H9 (cell line): ENCODE data around the gene AADAT. TPM values are rescaled to one million over a fixed set of nuclear protein-coding genes. Genes with fewer than 3 reads are reported as not detected.

Source experiments
- DNase-seq: peaks from one replicate; pipeline ENCODE4 v3.0.0-alpha.2; 2017
- H2AFZ ChIP-seq: one replicate; pipeline ENCODE4 v1.6.1; 2013; ENCODE audit warnings: mild to moderate bottlenecking, low read length, control low read depth, moderate library complexity
- H2AK5ac ChIP-seq: 2 replicates; pipeline ENCODE4 v1.6.1; 2013; ENCODE audit warnings: low read length, control low read depth, mixed read lengths; ENCODE audit not compliant: insufficient read length
- H2BK120ac ChIP-seq: one replicate; pipeline ENCODE4 v1.6.1; 2013; ENCODE audit warnings: low read depth, mild to moderate bottlenecking, low read length, control low read depth, inconsistent platforms; ENCODE audit not compliant: poor library complexity, severe bottlenecking
- H2BK12ac ChIP-seq: 2 replicates; pipeline ENCODE4 v1.6.1; 2013; ENCODE audit warnings: low read length, control low read depth, mixed read lengths, low read depth; ENCODE audit not compliant: insufficient read length
- H2BK15ac ChIP-seq: 2 replicates; pipeline ENCODE4 v1.6.1; 2013; ENCODE audit warnings: low read depth, low read length, control low read depth
- H2BK20ac ChIP-seq: one replicate; pipeline ENCODE4 v1.6.1; 2013; ENCODE audit warnings: low read depth, mild to moderate bottlenecking, low read length, control low read depth, inconsistent platforms; ENCODE audit not compliant: poor library complexity, severe bottlenecking
- H2BK5ac ChIP-seq: 2 replicates; pipeline ENCODE4 v1.6.1; 2013; ENCODE audit warnings: low read length, control low read depth, mixed read lengths; ENCODE audit not compliant: insufficient read length
- H3K14ac ChIP-seq: 2 replicates; pipeline ENCODE4 v1.6.1; 2013; ENCODE audit warnings: low read length, control low read depth; ENCODE audit not compliant: insufficient read depth
- H3K18ac ChIP-seq: 2 replicates; pipeline ENCODE4 v1.6.1; 2013; ENCODE audit warnings: low read depth, mild to moderate bottlenecking, mixed read lengths, low read length, control low read depth; ENCODE audit not compliant: insufficient read length
- H3K23ac ChIP-seq: 2 replicates; pipeline ENCODE4 v1.6.1; 2013; ENCODE audit warnings: low read length, control low read depth, mixed read lengths, low read depth; ENCODE audit not compliant: insufficient read length
- H3K23me2 ChIP-seq: 2 replicates; pipeline ENCODE4 v1.6.1; 2013; ENCODE audit warnings: low read depth, mild to moderate bottlenecking, mixed read lengths, low read length, control low read depth; ENCODE audit not compliant: insufficient read length, poor library complexity, severe bottlenecking
- H3K27ac ChIP-seq: 2 replicates; pipeline ENCODE4 v1.5.1; 2013; ENCODE audit warnings: low read length, control low read depth, mixed read lengths, low read depth; ENCODE audit not compliant: insufficient read length
- H3K27me3 ChIP-seq: 2 replicates; pipeline ENCODE4 v1.6.1; 2013; ENCODE audit warnings: low read length, control low read depth, inconsistent platforms; ENCODE audit not compliant: insufficient read depth
- H3K4ac ChIP-seq: 2 replicates; pipeline ENCODE4 v1.6.1; 2013; ENCODE audit warnings: low read depth, mild to moderate bottlenecking, control low read depth, inconsistent platforms, low read length, moderate library complexity
- H3K4me1 ChIP-seq: 2 replicates; pipeline ENCODE4 v1.6.1; 2013; ENCODE audit warnings: low read length, control low read depth, inconsistent platforms; ENCODE audit not compliant: insufficient read depth
- H3K4me2 ChIP-seq: 2 replicates; pipeline ENCODE4 v1.6.1; 2013; ENCODE audit warnings: low read length, control low read depth, mixed read lengths; ENCODE audit not compliant: insufficient read length, insufficient read depth
- H3K56ac ChIP-seq: 2 replicates; pipeline ENCODE4 v1.6.1; 2013; ENCODE audit warnings: low read depth, mild to moderate bottlenecking, mixed read lengths, low read length, control low read depth; ENCODE audit not compliant: insufficient read length
- H3K79me1 ChIP-seq: 2 replicates; pipeline ENCODE4 v1.6.1; 2013; ENCODE audit warnings: low read depth, mild to moderate bottlenecking, moderate library complexity, low read length, control low read depth, inconsistent platforms; ENCODE audit not compliant: insufficient read depth, poor library complexity, severe bottlenecking
- H3K79me2 ChIP-seq: 2 replicates; pipeline ENCODE4 v1.6.1; 2013; ENCODE audit warnings: low read length, control low read depth, inconsistent platforms; ENCODE audit not compliant: insufficient read depth
- H3K9ac ChIP-seq: 2 replicates; pipeline ENCODE4 v1.6.1; 2013; ENCODE audit warnings: low read length, control low read depth, mixed read lengths; ENCODE audit not compliant: insufficient read length; ENCODE audit errors: extremely low read depth
- H3K9me3 ChIP-seq: one replicate; pipeline ENCODE4 v1.6.1; 2013; ENCODE audit warnings: low read depth, low read length, inconsistent platforms; ENCODE audit not compliant: control insufficient read depth
- H3T11ph ChIP-seq: one replicate; pipeline ENCODE4 v1.6.1; 2013; ENCODE audit warnings: mild to moderate bottlenecking, low read length, control low read depth, inconsistent platforms
- H4K20me1 ChIP-seq: one replicate; pipeline ENCODE4 v1.6.1; 2013; ENCODE audit not compliant: control insufficient read depth, insufficient read length, insufficient read depth
- H4K5ac ChIP-seq: 2 replicates; pipeline ENCODE4 v1.6.1; 2013; ENCODE audit warnings: low read depth, mild to moderate bottlenecking, mixed read lengths, low read length, control low read depth; ENCODE audit not compliant: insufficient read length
- H4K8ac ChIP-seq: replicated peaks from 2 replicates; pipeline ENCODE4 v1.6.1; 2013; ENCODE audit warnings: low read length, control low read depth, mixed read lengths, low read depth; ENCODE audit not compliant: insufficient read length
- H4K91ac ChIP-seq: 2 replicates; pipeline ENCODE4 v1.6.1; 2013; ENCODE audit warnings: low read depth, mild to moderate bottlenecking, moderate library complexity, mixed read lengths, low read length, control low read depth; ENCODE audit not compliant: insufficient read length
- H3K27ac Mint-ChIP-seq, 3 experiments: 2 replicates in 2 of 3; 3 replicates in 1 of 3; pipeline ENCODE4 v1.8.0; 2020 to 2021; ENCODE audit warnings: mixed read lengths in 3 of 3, mild to moderate bottlenecking in 1 of 3, moderate library complexity in 1 of 3
- H3K27me3 Mint-ChIP-seq: 2 replicates; pipeline ENCODE4 v1.8.0; 2021; ENCODE audit warnings: low read depth, mild to moderate bottlenecking, moderate library complexity, mixed read lengths
- H3K36me3 Mint-ChIP-seq, 3 experiments: 2 replicates in 2 of 3; 3 replicates in 1 of 3; pipeline ENCODE4 v1.8.0; 2020 to 2021; ENCODE audit warnings: low read depth in 3 of 3, mixed read lengths in 3 of 3; ENCODE audit not compliant: insufficient read depth in 1 of 3
- H3K4me1 Mint-ChIP-seq, 2 experiments: 2 replicates each; pipeline ENCODE4 v1.8.0; 2020; ENCODE audit warnings: mixed read lengths in 2 of 2
- H3K4me3 Mint-ChIP-seq, 2 experiments: 2 replicates in 1 of 2; 3 replicates in 1 of 2; pipeline ENCODE4 v1.8.0; 2020 to 2021; ENCODE audit warnings: mild to moderate bottlenecking in 2 of 2, mixed read lengths in 2 of 2, moderate library complexity in 1 of 2
- H3K9me3 Mint-ChIP-seq, 2 experiments: 2 replicates in 1 of 2; 3 replicates in 1 of 2; pipeline ENCODE4 v1.8.0; 2020; ENCODE audit warnings: mild to moderate bottlenecking in 2 of 2, mixed read lengths in 2 of 2, moderate library complexity in 1 of 2
- WGBS: extraction: QIAGEN DNeasy Blood & Tissue Kit; methylation state at CpG from one replicate; pipeline ENCODE4 v1.1.7; 2013; ENCODE audit warnings: missing lambda C conversion rate, low lambda C conversion rate, mixed read lengths; ENCODE audit not compliant: insufficient read length; ENCODE audit errors: extremely low coverage; 5-methylcytosine and 5-hydroxymethylcytosine counted together
- total RNA-seq: library from RNA; stranded (reverse); gene quantifications from 2 replicates; pipeline ENCODE4 v1.2.1, GENCODE V29; 2021
- TF ChIP-seq, protein P1 (sequence below): fragments of 200-600 bp; sonication (generic); conservative IDR thresholded peaks from 3 replicates; pipeline ENCODE4 v1.8.0; 2021; ENCODE audit warnings: antibody characterized with exemption, mild to moderate bottlenecking

Gene AADAT
- total RNA-seq, 1 experiment from 2014 or later: 14.1 TPM

DNA sequence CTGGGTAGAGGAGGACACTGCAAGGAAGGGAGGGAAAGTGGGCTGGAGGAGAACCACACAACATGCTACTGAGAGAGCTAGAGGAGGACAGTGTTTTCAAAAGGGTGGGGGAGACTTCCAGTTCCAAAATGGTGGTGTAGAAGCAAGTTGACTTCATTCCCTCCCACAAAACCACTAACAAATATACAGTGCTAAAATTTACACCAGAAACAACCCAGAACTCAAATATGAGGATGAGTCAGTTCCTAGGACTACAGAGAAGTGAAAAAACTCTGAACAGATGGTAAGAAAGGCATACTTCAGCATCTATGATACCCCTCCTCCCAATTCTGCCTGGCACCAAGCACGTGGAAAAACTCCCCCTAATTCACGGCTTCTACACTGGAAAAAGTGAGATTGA, 9.8 kb downstream of the AADAT start:
- no peak overlapping the region for H3K14ac ChIP-seq
- H2BK15ac ChIP-seq: no peak overlapping the region
- H3K79me1 ChIP-seq: no peaks in the 10 kb centered on the region
- H3K23ac ChIP-seq: no peak overlapping the region
- no peak overlapping the region for H3K56ac ChIP-seq
- H3K9ac ChIP-seq: no peak overlapping the region
- no peak overlapping the region for H4K5ac ChIP-seq
- H2BK12ac ChIP-seq: no peak overlapping the region
- no peak overlapping the region for H3K4me3 Mint-ChIP-seq
- no peaks in the 10 kb centered on the region for H3K23me2 ChIP-seq
- no peak overlapping the region for H2AFZ ChIP-seq
- no peak overlapping the region for H2BK20ac ChIP-seq
- no peak overlapping the region for H3K18ac ChIP-seq
- no peaks in the 10 kb centered on the region for H3K9me3 Mint-ChIP-seq
- no peak for DNase-seq
- H3K27me3 ChIP-seq: no peaks in the 10 kb centered on the region
- no peak overlapping the region for H2AK5ac ChIP-seq
- H3K36me3 Mint-ChIP-seq: peaks cover 33 to 76% (median 52%) of the 10 kb centered on the region in 3 experiments
- no CpG with 5 or more reads among the region's 2 CpGs for WGBS
- no peak overlapping the region for H3T11ph ChIP-seq
- no peaks in the 10 kb centered on the region for H3K27me3 Mint-ChIP-seq
- TF ChIP-seq, protein P1, sequence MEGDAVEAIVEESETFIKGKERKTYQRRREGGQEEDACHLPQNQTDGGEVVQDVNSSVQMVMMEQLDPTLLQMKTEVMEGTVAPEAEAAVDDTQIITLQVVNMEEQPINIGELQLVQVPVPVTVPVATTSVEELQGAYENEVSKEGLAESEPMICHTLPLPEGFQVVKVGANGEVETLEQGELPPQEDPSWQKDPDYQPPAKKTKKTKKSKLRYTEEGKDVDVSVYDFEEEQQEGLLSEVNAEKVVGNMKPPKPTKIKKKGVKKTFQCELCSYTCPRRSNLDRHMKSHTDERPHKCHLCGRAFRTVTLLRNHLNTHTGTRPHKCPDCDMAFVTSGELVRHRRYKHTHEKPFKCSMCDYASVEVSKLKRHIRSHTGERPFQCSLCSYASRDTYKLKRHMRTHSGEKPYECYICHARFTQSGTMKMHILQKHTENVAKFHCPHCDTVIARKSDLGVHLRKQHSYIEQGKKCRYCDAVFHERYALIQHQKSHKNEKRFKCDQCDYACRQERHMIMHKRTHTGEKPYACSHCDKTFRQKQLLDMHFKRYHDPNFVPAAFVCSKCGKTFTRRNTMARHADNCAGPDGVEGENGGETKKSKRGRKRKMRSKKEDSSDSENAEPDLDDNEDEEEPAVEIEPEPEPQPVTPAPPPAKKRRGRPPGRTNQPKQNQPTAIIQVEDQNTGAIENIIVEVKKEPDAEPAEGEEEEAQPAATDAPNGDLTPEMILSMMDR: no peak
- peaks cover under 1 to 5% of the 10 kb centered on the region in 2 experiments for H3K4me1 Mint-ChIP-seq
- no peak overlapping the region for H4K8ac ChIP-seq
- no peak overlapping the region; a peak in 2 of 7 replicates for H3K27ac Mint-ChIP-seq
- no peaks in the 10 kb centered on the region for H3K4me1 ChIP-seq
- H2BK5ac ChIP-seq: no peak overlapping the region
- no peaks in the 10 kb centered on the region for H3K9me3 ChIP-seq
- no peak overlapping the region for H4K91ac ChIP-seq
- H3K27ac ChIP-seq: no peak overlapping the region
- no peak overlapping the region for H3K4me2 ChIP-seq
- H2BK120ac ChIP-seq: no peak overlapping the region
- no peaks in the 10 kb centered on the region for H3K79me2 ChIP-seq
- H3K4ac ChIP-seq: no peak overlapping the region
- peaks cover 2% of the 10 kb centered on the region for H4K20me1 ChIP-seq
